HFFc6 (cell line): ENCODE results near the gene EIF5A. TPM values are rescaled to one million over a fixed set of nuclear protein-coding genes. Genes with fewer than 3 reads are reported as not detected.
A peak's percentile ranks its signal among the peaks of the same experiment; 100 is the strongest.

Experiments used
- DNase-seq: peaks from one replicate; pipeline ENCODE4 v3.0.0-alpha.2; 2018
- H3K27ac Mint-ChIP-seq: 2 replicates; pipeline ENCODE4 v1.8.0; 2020; ENCODE audit warnings: mild to moderate bottlenecking, mixed read lengths
- H3K27me3 Mint-ChIP-seq: 2 replicates; pipeline ENCODE4 v1.8.0; 2021; ENCODE audit warnings: mild to moderate bottlenecking, moderate library complexity, mixed read lengths; ENCODE audit not compliant: insufficient read depth
- H3K36me3 Mint-ChIP-seq: 2 replicates; pipeline ENCODE4 v1.8.0; 2021; ENCODE audit warnings: low read depth, mixed read lengths
- H3K4me1 Mint-ChIP-seq: 2 replicates; pipeline ENCODE4 v1.8.0; 2020; ENCODE audit warnings: low read depth, mixed read lengths
- H3K4me3 Mint-ChIP-seq: 2 replicates; pipeline ENCODE4 v1.8.0; 2020; ENCODE audit warnings: mild to moderate bottlenecking, moderate library complexity, mixed read lengths
- H3K9me3 Mint-ChIP-seq: 2 replicates; pipeline ENCODE4 v1.8.0; 2020; ENCODE audit warnings: mild to moderate bottlenecking, mixed read lengths
- total RNA-seq, 6 experiments: library from RNA; stranded (reverse); fragmentation: NEBNext Ultra II Directional; extraction: Animal tissue kit (Norgen Biotek cat#: 25700); gene quantifications; 2 replicates in 1 of 6; 3 replicates in 5 of 6; pipeline ENCODE4 v1.2.3, GENCODE V29; 2021
- TF ChIP-seq, protein P1 (sequence below): fragments of 200-600 bp; sonication (generic); IDR thresholded peaks from 2 replicates; pipeline ENCODE4 v1.5.0; 2021; ENCODE audit warnings: antibody characterized with exemption, mild to moderate bottlenecking

The EIF5A gene
- total RNA-seq, 6 experiments from 2014 or later = 1,011 to 1,116 (median 1,072) TPM

DNA sequence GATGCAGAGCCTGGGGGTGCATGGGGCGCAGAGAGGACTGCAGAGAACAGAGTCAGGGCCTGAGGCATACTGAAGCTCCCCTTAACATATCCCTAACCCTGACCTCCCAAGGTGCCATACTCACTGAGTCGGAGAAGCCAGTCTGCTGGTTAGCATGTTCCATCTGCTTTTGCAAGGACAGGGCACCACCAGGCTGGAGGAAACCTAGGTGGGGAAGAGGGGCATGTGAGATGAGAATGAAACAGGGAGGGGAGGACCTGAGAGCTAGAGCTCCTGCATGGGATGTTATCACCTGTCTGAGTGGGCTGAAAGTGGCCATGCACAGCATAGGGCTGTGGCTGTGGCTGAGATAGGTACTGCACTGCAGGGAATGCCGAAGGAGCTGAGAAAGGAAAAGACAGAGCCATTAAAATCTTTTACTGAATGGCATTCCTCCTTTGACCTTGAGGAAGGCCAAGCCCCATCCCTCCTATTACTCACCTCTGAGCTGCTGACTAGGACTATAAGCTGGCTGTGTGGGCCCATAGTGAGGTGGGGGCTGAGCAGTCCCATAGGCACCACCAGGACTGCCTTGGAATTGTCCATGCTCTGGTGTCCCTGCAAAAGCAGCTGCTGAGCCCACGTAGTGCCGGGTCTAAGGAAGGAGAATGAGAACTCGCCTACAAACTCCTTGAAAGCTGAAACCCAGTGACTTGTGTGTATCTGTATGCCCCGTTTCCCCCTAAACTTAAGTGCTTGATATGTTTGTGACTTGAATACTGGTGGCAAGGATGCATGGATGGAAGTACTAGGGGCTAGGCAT lies 5.9 kb downstream of the EIF5A start:
- Mint-ChIP-seq H3K9me3 (no peaks in the 10 kb centered on the region), H3K4me3 (peak overlapping the region; percentile 87), H3K4me1 (peaks cover 61% of the 10 kb centered on the region), H3K36me3 (peaks cover 67% of the 10 kb centered on the region), H3K27ac (peak overlapping the region; percentile 78), H3K27me3 (peaks cover 21% of the 10 kb centered on the region)
- DNase-seq = no peak
- TF ChIP-seq, protein P1, sequence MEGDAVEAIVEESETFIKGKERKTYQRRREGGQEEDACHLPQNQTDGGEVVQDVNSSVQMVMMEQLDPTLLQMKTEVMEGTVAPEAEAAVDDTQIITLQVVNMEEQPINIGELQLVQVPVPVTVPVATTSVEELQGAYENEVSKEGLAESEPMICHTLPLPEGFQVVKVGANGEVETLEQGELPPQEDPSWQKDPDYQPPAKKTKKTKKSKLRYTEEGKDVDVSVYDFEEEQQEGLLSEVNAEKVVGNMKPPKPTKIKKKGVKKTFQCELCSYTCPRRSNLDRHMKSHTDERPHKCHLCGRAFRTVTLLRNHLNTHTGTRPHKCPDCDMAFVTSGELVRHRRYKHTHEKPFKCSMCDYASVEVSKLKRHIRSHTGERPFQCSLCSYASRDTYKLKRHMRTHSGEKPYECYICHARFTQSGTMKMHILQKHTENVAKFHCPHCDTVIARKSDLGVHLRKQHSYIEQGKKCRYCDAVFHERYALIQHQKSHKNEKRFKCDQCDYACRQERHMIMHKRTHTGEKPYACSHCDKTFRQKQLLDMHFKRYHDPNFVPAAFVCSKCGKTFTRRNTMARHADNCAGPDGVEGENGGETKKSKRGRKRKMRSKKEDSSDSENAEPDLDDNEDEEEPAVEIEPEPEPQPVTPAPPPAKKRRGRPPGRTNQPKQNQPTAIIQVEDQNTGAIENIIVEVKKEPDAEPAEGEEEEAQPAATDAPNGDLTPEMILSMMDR = peak; percentile 59; the same call in 1 of the 2 replicates

GRCh38 chr17:7313890-7314718 lies 6.7 kb downstream of the EIF5A start:
- Mint-ChIP-seq H3K4me1 (peaks cover 59% of the 10 kb centered on the region), H3K9me3 (no peaks in the 10 kb centered on the region)

GRCh38 chr17:7314719-7315569 lies 7.5 kb downstream of the EIF5A start, which contains the start of gene GPS2:
GPS2 (minus strand) TSS chr17:7315360; CDS start chr17:7315052, 308 bp downstream.
- peaks cover 21% of the 10 kb centered on the region for H3K27me3 Mint-ChIP-seq
- TF ChIP-seq, protein P1 = no peak
- H3K36me3 Mint-ChIP-seq = peaks cover 52% of the 10 kb centered on the region
- H3K9me3 Mint-ChIP-seq = no peaks in the 10 kb centered on the region
- H3K4me3 Mint-ChIP-seq = peak within 1 kb of the TSS; percentile 87
- H3K4me1 Mint-ChIP-seq = peaks cover 50% of the 10 kb centered on the region
- peak within 1 kb of the TSS; percentile 78 for H3K27ac Mint-ChIP-seq
- DNase-seq = peak; percentile 69

More at GRCh38 chr17:7313890-7314718, 6.7 kb downstream of the EIF5A start:
- H3K27me3 Mint-ChIP-seq = peaks cover 21% of the 10 kb centered on the region
- TF ChIP-seq, protein P1 = no peak
- peak; percentile 62 for DNase-seq
- peaks cover 60% of the 10 kb centered on the region for H3K36me3 Mint-ChIP-seq
- H3K4me3 Mint-ChIP-seq = peak overlapping the region; percentile 87
- H3K27ac Mint-ChIP-seq = peak overlapping the region; percentile 78

DNA sequence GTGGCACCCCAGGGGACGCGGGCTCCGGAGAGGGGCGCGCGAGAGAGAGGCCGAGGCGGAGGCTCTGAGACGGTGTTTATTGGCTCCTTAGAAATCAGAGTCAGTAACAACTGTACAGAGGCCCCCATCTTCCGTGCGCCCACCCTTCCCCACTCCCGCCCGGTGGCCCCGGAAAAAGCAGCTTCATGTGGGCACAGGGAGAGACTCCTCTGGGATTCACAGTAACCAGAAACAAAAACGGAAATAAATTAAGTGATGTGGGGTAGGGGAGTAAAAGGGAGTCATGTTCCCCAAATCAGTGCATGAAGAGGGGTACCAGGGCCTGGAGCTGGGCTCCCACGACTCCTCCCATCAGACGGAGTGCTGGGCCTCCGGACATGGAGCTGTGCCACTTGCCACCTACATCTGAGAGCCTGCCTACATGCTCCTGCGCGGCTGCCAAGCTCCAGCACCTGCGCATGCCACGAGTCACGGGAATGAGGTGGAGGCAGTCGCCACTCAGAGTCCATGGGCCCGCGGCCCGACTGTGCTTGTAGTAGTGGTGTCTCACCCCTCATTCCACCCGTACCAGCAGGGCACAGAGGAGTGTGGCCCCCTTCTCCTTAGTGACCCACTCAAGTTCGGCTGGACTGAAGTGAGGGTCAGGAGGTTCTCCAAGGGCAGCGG lies 8.3 kb downstream of the EIF5A start:
- peaks cover 17% of the 10 kb centered on the region for H3K27me3 Mint-ChIP-seq
- TF ChIP-seq, protein P1 = no peak
- H3K4me3 Mint-ChIP-seq = peak overlapping the region; percentile 87
- H3K36me3 Mint-ChIP-seq = peaks cover 45% of the 10 kb centered on the region
- H3K4me1 Mint-ChIP-seq = peaks cover 43% of the 10 kb centered on the region
- H3K27ac Mint-ChIP-seq = peak overlapping the region; percentile 74
- no peaks in the 10 kb centered on the region for H3K9me3 Mint-ChIP-seq
- no peak for DNase-seq
